SK-N-MC (cell line): Measurements from ENCODE around the gene COMMD2.

Experiments
- EZH2 ChIP-seq: fragments of 200-600 bp; sonication (generic); IDR thresholded peaks from one replicate; pipeline ENCODE4 v1.6.1; 2017; ENCODE audit warnings: antibody characterized with exemption
- FOXP2 ChIP-seq: optimal IDR thresholded peaks from 2 replicates; pipeline ENCODE3; 2011; ENCODE audit warnings: mild to moderate bottlenecking, moderate library complexity; ENCODE audit not compliant: insufficient read depth; ENCODE audit errors: extremely low read length, control extremely low read depth
- POLR2AphosphoS5 ChIP-seq: IDR thresholded peaks from 2 replicates; pipeline ENCODE4 v1.6.1; 2012; ENCODE audit warnings: mild to moderate bottlenecking, low read depth, low read length, borderline replicate concordance

- no peak for TF ChIP-seq POLR2AphosphoS5
- TF ChIP-seq EZH2 = no peak
- no peak for TF ChIP-seq FOXP2
Observed at GRCh38 chr3:149753717-149754116, 1.4 kb upstream of the COMMD2 start.
